ENCODE results near the gene GASK1A.

- TF ChIP-seq, protein P1, sequence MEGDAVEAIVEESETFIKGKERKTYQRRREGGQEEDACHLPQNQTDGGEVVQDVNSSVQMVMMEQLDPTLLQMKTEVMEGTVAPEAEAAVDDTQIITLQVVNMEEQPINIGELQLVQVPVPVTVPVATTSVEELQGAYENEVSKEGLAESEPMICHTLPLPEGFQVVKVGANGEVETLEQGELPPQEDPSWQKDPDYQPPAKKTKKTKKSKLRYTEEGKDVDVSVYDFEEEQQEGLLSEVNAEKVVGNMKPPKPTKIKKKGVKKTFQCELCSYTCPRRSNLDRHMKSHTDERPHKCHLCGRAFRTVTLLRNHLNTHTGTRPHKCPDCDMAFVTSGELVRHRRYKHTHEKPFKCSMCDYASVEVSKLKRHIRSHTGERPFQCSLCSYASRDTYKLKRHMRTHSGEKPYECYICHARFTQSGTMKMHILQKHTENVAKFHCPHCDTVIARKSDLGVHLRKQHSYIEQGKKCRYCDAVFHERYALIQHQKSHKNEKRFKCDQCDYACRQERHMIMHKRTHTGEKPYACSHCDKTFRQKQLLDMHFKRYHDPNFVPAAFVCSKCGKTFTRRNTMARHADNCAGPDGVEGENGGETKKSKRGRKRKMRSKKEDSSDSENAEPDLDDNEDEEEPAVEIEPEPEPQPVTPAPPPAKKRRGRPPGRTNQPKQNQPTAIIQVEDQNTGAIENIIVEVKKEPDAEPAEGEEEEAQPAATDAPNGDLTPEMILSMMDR (conservative IDR thresholded peaks at IDR 0.05), result no peak
- TF ChIP-seq ZFX (IDR thresholded peaks at IDR 0.05), result no peak
Observed at GRCh38 chr3:43017004-43017403, 37.9 kb downstream of the GASK1A start.
